ENCODE results near the gene OVCH2. TPM values are rescaled to one million over a fixed set of nuclear protein-coding genes. Genes with fewer than 3 reads are reported as not detected.

Gene OVCH2
- total RNA-seq, 1 experiment from 2014 or later, result 0.34 TPM

- no peak for TF ChIP-seq CTCF (IDR thresholded peaks at IDR 0.05; ENCODE audit: insufficient read depth in 1 of 2, low read depth in 1 of 2, low read length in 1 of 2, severe bottlenecking in 1 of 2, unreplicated experiment in 1 of 2)
- H3K27me3 ChIP-seq (replicated peaks; ENCODE audit: control insufficient read depth, insufficient read depth, low read length), result no peaks in the 10 kb centered on the region
- Mint-ChIP-seq H3K36me3 (ENCODE audit: insufficient read depth, unreplicated experiment) (no peaks in the 10 kb centered on the region), H3K9me3 (ENCODE audit: unreplicated experiment) (no peaks in the 10 kb centered on the region), H3K27me3 (ENCODE audit: insufficient read depth, unreplicated experiment) (peaks cover 6% of the 10 kb centered on the region), H3K27ac (ENCODE audit: unreplicated experiment) (no peak overlapping the region), H3K4me1 (ENCODE audit: low read depth, unreplicated experiment) (peaks cover 26% of the 10 kb centered on the region), H3K4me3 (ENCODE audit: unreplicated experiment) (no peak overlapping the region)
- no peak for DNase-seq
- ChIA-PET CTCF (interaction anchor here (0.6 to 1.2 kb wide), 8 partner anchors 11 to 832 kb away, joined by 3 to 9 read pairs (median 4); no protein-coding TSS in a partner anchor), POLR2A (interaction anchor here (0.6 kb wide), 2 partner anchors 71 to 1309 kb away, joined by 3 read pairs; no protein-coding TSS in a partner anchor)
- H3K4me1 ChIP-seq, result peaks cover 19% of the 10 kb centered on the region
- no TSS peak for BruUV-seq (replicated peaks)
- H3K9me3 ChIP-seq, result no peaks in the 10 kb centered on the region
- no peak overlapping the region for H3K4me3 ChIP-seq (ENCODE audit: low read depth, low read length)
- no peaks in the 10 kb centered on the region for H3K36me3 ChIP-seq (ENCODE audit: control insufficient read depth, insufficient read depth, low read length)
- intact Hi-C loops (cut with micrococcal nuclease; ENCODE audit: unreplicated experiment), result loop anchor here (10.0 kb wide), 1 partner anchor 401 kb away; no protein-coding TSS in a partner anchor
These were observed 12.0 kb downstream of the OVCH2 start for GRCh38 chr11:7694235-7694634.

GRCh38 chr11:7692426-7692825 is 13.9 kb downstream of the OVCH2 start:
- no peaks in the 10 kb centered on the region for H3K9me3 Mint-ChIP-seq (ENCODE audit: unreplicated experiment)
- Histone ChIP-seq H3K9me3 (no peaks in the 10 kb centered on the region), H3K27me3 (replicated peaks; ENCODE audit: control insufficient read depth, insufficient read depth, low read length) (no peaks in the 10 kb centered on the region), H3K36me3 (ENCODE audit: control insufficient read depth, insufficient read depth, low read length) (no peaks in the 10 kb centered on the region), H3K4me3 (ENCODE audit: low read depth, low read length) (no peak overlapping the region), H3K4me1 (peaks cover 19% of the 10 kb centered on the region)
- intact Hi-C loops (cut with micrococcal nuclease; ENCODE audit: unreplicated experiment), result loop anchor here (1.0 to 10.0 kb wide), 2 partner anchors 295 to 402 kb away; partner anchors contain the start of gene EIF3F
- peaks cover 2% of the 10 kb centered on the region for H3K27me3 Mint-ChIP-seq (ENCODE audit: insufficient read depth, unreplicated experiment)
- H3K27ac Mint-ChIP-seq (ENCODE audit: unreplicated experiment), result no peak overlapping the region
- ChIA-PET CTCF (interaction anchor here (0.7 to 1.2 kb wide), 3 partner anchors 11 to 184 kb away, joined by 4 to 5 read pairs (median 5); partner anchors contain the start of gene PPFIBP2), POLR2A (no interaction called here)
- DNase-seq, result no peak
- H3K36me3 Mint-ChIP-seq (ENCODE audit: insufficient read depth, unreplicated experiment), result no peaks in the 10 kb centered on the region
- TF ChIP-seq CTCF (IDR thresholded peaks at IDR 0.05; ENCODE audit: insufficient read depth in 1 of 2, low read depth in 1 of 2, low read length in 1 of 2, severe bottlenecking in 1 of 2, unreplicated experiment in 1 of 2), result no peak
- H3K4me3 Mint-ChIP-seq (ENCODE audit: unreplicated experiment), result no peak overlapping the region
- no TSS peak for BruUV-seq (replicated peaks)
- peaks cover 26% of the 10 kb centered on the region for H3K4me1 Mint-ChIP-seq (ENCODE audit: low read depth, unreplicated experiment)

- DNase-seq, result no peak
- no TSS peak for BruUV-seq (replicated peaks)
- no peak for TF ChIP-seq CTCF (IDR thresholded peaks at IDR 0.05; ENCODE audit: insufficient read depth in 1 of 2, low read depth in 1 of 2, low read length in 1 of 2, severe bottlenecking in 1 of 2, unreplicated experiment in 1 of 2)
- ChIA-PET CTCF (interaction anchor here (0.7 to 1.2 kb wide), 3 partner anchors 10 to 184 kb away, joined by 4 to 5 read pairs (median 5); partner anchors contain the start of gene PPFIBP2), POLR2A (no interaction called here)
- Histone ChIP-seq H3K4me1 (peaks cover 19% of the 10 kb centered on the region), H3K9me3 (no peaks in the 10 kb centered on the region), H3K4me3 (ENCODE audit: low read depth, low read length) (no peak overlapping the region), H3K36me3 (ENCODE audit: control insufficient read depth, insufficient read depth, low read length) (no peaks in the 10 kb centered on the region), H3K27me3 (replicated peaks; ENCODE audit: control insufficient read depth, insufficient read depth, low read length) (no peaks in the 10 kb centered on the region)
- Mint-ChIP-seq H3K36me3 (ENCODE audit: insufficient read depth, unreplicated experiment) (no peaks in the 10 kb centered on the region), H3K9me3 (ENCODE audit: unreplicated experiment) (no peaks in the 10 kb centered on the region), H3K27ac (ENCODE audit: unreplicated experiment) (no peak overlapping the region), H3K4me3 (ENCODE audit: unreplicated experiment) (no peak overlapping the region), H3K27me3 (ENCODE audit: insufficient read depth, unreplicated experiment) (no peaks in the 10 kb centered on the region), H3K4me1 (ENCODE audit: low read depth, unreplicated experiment) (peaks cover 26% of the 10 kb centered on the region)
- intact Hi-C loops (cut with micrococcal nuclease; ENCODE audit: unreplicated experiment), result loop anchor here (1.0 to 10.0 kb wide), 2 partner anchors 295 to 403 kb away; partner anchors contain the start of gene EIF3F
These were observed 14.4 kb downstream of the OVCH2 start for GRCh38 chr11:7691759-7692350.
